ENCODE data around the gene APC. TPM values are rescaled to one million over a fixed set of nuclear protein-coding genes. Genes with fewer than 3 reads are reported as not detected.

The APC gene
- total and polyA plus RNA-seq, 8 donors: 32.2 to 52.0 (median 43.2) TPM

DNA sequence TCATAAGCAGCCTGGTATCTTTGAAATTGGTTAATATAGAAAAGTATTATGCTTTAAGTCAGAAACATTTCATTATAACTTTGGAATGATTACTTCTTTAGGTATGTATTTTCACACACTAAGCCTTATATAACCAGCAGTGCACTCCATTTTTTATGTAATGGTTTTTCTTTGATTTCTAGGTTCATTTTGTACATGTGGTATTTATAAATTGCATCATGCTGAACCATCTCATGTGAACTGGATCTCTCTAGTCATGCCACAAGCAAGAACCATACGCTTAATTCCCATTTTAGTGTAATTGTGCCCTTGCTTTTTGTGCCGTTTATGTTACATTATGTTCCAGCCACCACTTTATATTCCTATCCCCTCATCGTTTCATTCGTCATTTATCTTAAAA lies 84.8 kb downstream of the APC start:
- TF ChIP-seq, protein P1, sequence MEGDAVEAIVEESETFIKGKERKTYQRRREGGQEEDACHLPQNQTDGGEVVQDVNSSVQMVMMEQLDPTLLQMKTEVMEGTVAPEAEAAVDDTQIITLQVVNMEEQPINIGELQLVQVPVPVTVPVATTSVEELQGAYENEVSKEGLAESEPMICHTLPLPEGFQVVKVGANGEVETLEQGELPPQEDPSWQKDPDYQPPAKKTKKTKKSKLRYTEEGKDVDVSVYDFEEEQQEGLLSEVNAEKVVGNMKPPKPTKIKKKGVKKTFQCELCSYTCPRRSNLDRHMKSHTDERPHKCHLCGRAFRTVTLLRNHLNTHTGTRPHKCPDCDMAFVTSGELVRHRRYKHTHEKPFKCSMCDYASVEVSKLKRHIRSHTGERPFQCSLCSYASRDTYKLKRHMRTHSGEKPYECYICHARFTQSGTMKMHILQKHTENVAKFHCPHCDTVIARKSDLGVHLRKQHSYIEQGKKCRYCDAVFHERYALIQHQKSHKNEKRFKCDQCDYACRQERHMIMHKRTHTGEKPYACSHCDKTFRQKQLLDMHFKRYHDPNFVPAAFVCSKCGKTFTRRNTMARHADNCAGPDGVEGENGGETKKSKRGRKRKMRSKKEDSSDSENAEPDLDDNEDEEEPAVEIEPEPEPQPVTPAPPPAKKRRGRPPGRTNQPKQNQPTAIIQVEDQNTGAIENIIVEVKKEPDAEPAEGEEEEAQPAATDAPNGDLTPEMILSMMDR (IDR thresholded peaks at IDR 0.05): no peak
- ATAC-seq (no peak), DNase-seq (no peak)
- intact Hi-C loops (cut with DNase I): no loop called here
- H3K4me3 ChIP-seq: no peak overlapping the region
- H3K27me3 ChIP-seq: no peaks in the 10 kb centered on the region
- no peak overlapping the region for H3K27ac ChIP-seq
- H3K9me3 ChIP-seq: no peaks in the 10 kb centered on the region
- H3K4me1 ChIP-seq: no peaks in the 10 kb centered on the region
- peaks cover 0 to 66% of the 10 kb centered on the region in 2 donors for H3K36me3 ChIP-seq

DNA sequence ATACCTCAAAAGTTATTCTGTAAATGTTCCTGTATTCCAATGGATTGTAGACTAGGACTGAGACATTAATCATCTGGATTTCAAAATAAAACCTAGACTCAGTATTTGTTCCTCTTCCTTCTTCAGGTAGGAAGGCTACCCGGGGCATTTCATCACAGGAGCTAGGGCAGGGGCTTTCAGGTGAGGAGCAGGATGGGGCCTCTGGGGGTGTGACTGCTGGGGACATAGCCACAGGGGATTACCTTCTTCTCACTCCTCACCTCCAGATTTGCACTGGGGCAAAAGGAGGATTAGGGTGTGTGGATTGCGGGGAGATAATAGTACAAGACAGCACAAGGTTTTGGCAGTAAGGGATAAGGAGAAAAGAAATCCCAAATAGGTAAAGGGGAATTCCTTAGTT lies 85.5 kb downstream of the APC start:
- ATAC-seq (no peak), DNase-seq (no peak)
- TF ChIP-seq, protein P1 (IDR thresholded peaks at IDR 0.05): no peak
- H3K27me3 ChIP-seq: no peaks in the 10 kb centered on the region
- H3K4me3 ChIP-seq: no peak overlapping the region
- no peaks in the 10 kb centered on the region for H3K9me3 ChIP-seq
- no peaks in the 10 kb centered on the region for H3K4me1 ChIP-seq
- H3K27ac ChIP-seq: no peak overlapping the region
- peaks cover 0 to 66% of the 10 kb centered on the region in 2 donors for H3K36me3 ChIP-seq
- intact Hi-C loops (cut with DNase I): no loop called here

DNA sequence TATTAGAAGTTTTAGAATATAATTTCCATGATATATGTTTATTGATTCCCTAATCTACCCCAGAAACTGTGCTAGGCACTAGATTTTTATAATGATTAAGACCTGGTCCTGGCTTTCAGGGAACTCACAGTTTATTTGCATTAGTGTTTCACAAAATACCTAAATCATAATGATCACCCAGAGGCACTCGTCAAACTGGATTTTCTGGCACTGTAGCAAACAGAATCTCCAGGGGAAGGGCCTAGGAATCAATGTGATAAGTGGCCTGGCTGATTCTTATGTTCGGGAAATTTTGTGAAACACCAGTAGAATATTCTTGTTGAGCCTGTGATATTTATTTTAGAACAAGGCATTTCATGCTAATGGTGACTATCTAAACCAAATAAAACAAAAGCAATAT lies 86.0 kb downstream of the APC start:
- Histone ChIP-seq H3K9me3 (no peaks in the 10 kb centered on the region), H3K4me1 (no peaks in the 10 kb centered on the region), H3K27me3 (no peaks in the 10 kb centered on the region), H3K4me3 (no peak overlapping the region), H3K36me3 (peaks cover 0 to 70% of the 10 kb centered on the region in 2 donors), H3K27ac (no peak overlapping the region)
- DNase-seq (peak in 1 of 4 donors; percentile 5), ATAC-seq (peak; percentile 29)
- intact Hi-C loops (cut with DNase I): no loop called here
- TF ChIP-seq, protein P1 (IDR thresholded peaks at IDR 0.05): no peak

DNA sequence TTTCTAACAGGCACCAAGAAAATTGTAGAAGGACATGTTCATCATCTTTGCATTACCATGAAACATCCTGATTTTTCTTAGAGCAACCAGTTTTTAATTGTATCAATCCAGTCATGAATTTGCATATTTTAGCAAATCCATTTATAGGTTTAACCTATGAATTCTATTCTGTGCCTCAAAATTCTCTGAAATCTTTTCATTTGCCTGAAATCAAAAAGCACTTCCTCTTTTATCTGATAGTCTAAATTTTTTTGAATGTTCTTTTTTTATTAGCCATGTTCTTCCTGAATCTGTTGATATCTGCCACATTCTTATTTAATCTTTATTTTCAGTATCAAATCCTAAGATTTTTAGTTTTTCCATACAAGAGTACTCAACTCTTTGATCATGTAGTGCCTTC lies 86.5 kb downstream of the APC start:
- no peak overlapping the region for H3K27ac ChIP-seq
- H3K4me1 ChIP-seq: no peaks in the 10 kb centered on the region
- peaks cover 0 to 70% of the 10 kb centered on the region in 2 donors for H3K36me3 ChIP-seq
- DNase-seq (no peak), ATAC-seq (no peak)
- H3K27me3 ChIP-seq: no peaks in the 10 kb centered on the region
- no peak overlapping the region for H3K4me3 ChIP-seq
- H3K9me3 ChIP-seq: no peaks in the 10 kb centered on the region
- TF ChIP-seq, protein P1 (IDR thresholded peaks at IDR 0.05): no peak
- intact Hi-C loops (cut with DNase I): no loop called here

DNA sequence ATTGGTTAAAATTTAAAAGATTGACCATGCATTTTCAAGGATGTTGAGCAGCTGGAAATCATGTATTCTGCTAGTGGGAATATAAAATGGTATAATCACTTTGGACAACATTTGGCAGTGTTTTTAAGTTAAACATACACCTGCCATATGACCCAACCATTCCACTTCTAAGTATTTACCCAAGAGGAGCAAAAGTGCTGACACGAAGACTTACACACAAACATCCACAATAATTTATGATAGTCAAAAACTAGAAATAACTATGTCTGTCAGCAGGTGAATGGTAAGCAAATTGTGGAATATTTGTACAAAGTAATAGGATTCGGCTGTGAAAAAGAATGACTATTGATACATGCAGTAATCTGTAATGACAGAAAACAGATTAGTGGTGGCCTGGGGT lies 92.7 kb downstream of the APC start:
- no peak for ATAC-seq
- H3K4me1 ChIP-seq: no peaks in the 10 kb centered on the region
- H3K27me3 ChIP-seq: no peaks in the 10 kb centered on the region
- H3K4me3 ChIP-seq: no peak overlapping the region
- intact Hi-C loops (cut with DNase I): no loop called here
- DNase-seq: no peak
- TF ChIP-seq, protein P1 (IDR thresholded peaks at IDR 0.05): no peak
- H3K9me3 ChIP-seq: no peaks in the 10 kb centered on the region
- no peak overlapping the region for H3K27ac ChIP-seq
- H3K36me3 ChIP-seq: peaks cover 0 to 78% of the 10 kb centered on the region in 2 donors

Measured in left lung (tissue), 10 donors.